Activated CD4-positive, alpha-beta T cell treated with anti-CD3 and anti-CD28 coated beads for 24 hours (primary cell): ENCODE measurements around the gene ZNF772.
"Not testable (repeated sequence)": the region's sequence is repeated elsewhere in the genome, so short reads cannot be mapped to it uniquely, and the experiment has no call there.

Experiments used
- DNase-seq, 2 donors: peaks; one replicate each; pipeline ENCODE4 v3.0.0-alpha.2; 2020; ENCODE audit warnings: low read depth in 2 of 2

ZNF772 gene

DNA sequence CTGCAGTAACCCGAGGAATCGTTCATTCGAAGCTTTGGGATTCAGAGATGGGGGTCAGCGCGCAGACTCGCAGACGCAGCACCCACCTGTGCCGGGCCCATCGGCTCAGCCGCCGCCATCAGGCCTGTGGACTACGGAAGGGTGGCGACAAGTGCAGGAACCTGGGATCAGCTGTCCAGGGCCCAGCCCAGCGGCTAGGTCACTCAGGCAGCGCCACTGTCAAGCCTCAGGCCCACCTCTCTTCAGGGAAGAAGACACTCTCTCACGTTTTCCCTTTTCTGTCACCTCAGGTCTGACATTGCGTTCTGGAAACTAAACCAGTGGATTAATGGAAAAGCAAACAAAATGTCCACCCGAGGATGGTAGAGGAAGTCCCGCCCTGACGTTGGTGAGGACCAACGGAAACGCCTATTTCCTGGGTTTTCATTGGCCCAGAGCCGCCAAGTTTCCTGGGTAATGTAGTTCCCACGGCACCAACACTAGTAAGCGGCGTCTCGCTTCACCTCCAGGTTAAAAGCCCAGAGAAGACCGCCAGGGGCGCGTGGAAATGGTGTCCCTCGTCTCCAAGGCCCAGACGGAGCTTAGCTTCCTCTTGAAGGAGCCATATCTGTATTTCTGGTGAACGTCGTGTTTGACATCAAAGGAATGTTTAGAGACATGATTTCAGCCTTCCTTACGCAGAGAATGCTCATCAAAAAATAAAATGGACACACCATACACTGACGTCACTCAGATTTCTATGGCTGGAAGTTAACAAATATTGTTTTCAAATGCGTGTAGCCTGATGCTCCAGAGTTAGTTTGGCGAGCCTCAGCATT lies at the start of gene ZNF772:
TSS of gene ZNF772 (minus strand) at position 376 of the 818 bp plus-strand sequence. CDS start at position 119, 257 bp downstream.
- peak; percentile 69 to 76 for DNase-seq

DNA sequence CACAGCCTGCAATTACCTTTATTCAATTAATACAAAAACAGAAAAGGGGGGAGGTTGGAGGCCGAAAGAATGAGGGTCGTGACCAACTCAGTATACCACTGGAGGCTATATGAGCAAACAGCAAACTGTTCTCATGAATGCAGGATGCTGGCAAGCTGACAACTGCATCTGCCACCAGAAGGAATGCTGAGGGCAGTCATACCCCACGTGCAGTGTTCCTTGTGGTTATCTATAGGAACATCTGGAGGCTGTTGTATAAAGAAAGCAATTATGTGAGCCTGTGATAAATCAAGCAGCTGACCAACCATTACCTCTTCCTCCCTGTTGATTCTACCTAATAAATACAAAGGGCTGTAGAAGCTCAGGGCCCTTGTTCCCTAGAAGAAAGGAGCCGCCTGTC lies 40.7 kb upstream of the ZNF772 start:
- not testable (repeated sequence) for DNase-seq

DNA sequence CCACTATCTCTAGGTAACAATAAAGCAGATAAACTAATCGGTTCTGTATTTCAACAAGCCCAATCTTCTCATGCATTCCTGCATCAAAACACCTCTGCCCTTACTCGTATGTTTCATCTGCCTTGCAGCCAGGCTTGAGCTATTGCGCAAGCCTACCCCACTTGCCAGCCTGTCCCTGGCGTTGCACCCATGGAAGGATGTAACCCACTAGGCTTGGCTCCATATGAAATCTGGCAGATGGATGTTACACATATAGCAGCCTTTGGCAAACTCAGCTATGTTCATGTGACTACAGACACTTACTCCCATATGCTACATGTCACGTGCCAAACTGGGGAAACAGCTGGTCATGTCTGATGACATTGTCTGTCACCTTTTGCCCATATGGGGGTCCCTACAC lies 37.9 kb upstream of the ZNF772 start:
- DNase-seq: no peak

DNA sequence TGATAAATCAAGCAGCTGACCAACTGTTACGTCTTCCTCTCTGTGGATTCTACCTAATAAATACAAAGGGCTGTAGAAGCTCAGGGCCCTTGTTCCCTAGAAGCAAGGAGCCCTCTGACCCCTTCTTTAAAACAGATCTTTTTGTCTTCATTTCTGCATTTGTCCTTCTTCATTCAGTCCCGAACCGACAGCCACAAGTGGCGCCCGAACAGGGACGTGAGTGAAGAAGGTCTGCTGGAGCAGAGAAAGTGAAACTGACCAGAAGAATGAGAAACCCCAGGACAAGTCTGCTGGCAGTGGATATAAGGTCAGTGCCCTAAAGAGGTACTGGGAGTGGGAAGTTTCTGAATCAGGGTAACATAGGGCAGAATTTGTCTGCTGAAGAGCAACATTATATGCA lies 35.5 kb upstream of the ZNF772 start:
- DNase-seq: no peak

DNA sequence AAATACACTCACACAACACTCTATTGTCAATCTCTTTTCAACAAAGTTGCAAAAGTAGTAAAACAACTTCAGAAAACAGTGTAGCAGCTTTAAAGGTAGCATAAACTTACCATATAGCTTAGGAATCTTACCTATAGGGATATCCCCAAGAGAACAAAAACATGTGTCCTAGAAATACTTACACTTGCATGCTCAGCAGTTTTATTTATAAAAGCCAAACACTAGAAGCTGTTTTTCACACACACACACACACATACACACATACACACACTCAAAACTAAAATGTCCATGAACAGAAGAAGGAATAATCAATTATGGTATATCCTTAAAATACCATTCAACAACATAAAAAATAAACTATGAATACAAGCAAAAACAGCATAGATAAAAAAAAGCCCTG lies 34.1 kb upstream of the ZNF772 start:
- DNase-seq: no peak

DNA sequence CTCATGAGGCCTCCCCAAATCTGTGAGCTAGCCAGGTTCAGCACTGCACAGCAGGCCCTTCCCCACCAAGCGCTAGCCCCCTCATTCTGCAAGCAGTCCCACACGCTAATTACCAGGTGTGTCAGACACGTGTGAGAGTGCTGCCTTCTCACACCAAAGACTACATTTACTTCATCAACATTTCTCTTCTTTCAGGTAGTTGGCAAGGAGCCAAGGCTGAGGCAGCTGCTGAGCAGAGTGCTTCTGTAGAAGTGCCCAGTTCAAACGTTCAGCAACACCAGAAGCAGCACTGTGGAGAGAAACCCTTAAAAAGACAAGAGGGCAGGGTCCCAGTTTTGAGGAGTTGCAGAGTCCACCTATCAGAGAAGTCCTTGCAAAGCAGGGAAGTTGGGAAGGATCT lies 28.8 kb upstream of the ZNF772 start:
- DNase-seq: no peak

DNA sequence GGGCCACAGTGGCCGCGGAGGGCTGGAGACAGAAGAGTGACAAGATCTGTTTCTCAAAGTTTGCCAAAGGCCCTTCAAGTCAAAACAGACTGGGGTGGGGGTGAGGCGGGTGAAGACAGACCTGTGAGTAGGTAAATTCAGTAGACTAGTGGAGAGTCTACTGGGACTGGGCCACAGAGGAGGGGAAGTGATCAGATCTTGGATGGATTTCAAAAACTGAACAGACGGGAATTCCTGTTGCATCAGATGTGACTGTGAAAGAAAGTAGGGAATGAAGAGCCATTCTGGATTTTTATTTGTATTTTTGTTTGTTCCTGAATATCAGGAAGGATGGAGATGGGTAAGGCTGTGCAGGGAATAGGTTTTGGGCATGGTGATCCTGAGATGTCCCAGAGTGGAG lies 23.0 kb upstream of the ZNF772 start:
- DNase-seq: not testable (repeated sequence)

DNA sequence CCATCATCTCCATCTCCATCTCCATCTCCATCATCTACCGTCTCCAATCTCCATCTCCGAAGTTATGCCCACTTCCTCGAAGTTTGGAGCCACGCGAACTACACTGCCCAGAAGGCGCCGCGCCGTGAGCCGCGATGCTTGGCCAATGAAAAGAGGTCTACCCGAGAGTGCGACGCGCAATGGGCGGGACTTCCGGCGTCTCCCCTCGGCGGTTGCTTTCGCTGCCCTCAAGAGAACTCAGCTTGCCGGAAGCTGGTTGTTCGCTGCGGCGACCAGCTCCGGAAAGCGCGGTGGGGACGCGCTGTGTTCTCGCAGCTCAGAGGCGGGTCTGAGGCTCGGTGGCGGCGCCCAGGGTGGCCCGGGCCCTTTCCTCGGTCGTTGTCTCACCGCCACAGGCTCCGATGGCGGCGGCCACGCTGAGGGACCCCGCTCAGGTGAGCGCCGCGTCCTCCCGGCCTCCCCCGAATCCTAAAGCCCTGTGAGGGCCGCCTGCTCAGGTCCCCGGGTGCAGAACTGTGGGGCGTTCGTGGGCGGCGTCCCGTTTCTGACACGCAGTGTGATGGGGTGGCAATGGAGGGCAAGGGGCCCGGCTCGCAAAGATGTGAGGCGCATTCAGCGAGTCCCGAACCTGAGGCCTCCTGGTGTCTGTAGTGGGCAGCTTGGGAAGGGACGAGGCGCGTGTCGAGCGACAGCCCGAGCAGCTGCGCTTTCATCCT lies 22.5 kb upstream of the ZNF772 start, which contains the start of gene ZNF773:
TSS of gene ZNF773 (plus strand) at position 259 of the 716 bp plus-strand sequence. CDS start at position 402, 143 bp downstream.
- peak; percentile 91 to 93 for DNase-seq

DNA sequence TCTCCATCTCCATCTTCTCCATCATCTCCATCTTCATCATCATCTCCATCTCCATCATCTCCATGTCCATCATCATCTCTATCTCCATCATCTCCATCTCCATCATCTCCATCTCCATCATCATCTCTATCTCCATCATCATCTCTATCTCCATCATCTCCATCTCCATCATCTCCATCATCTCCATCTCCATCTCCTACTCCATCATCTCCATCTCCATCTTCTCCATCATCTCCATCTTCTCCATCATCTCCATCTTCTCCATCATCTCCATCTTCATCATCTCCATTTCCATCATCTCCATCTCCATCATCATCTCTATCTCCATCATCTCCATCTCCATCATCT lies 21.9 kb upstream of the ZNF772 start:
- not testable (repeated sequence) for DNase-seq

DNA sequence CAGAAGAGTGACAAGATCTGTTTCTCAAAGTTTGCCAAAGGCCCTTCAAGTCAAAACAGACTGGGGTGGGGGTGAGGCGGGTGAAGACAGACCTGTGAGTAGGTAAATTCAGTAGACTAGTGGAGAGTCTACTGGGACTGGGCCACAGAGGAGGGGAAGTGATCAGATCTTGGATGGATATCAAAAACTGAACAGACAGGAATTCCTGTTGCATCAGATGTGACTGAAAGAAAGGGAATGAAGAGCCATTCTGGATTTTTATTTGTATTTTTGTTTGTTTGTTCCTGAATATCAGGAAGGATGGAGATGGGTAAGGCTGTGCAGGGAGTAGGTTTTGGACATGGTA lies 10.9 kb upstream of the ZNF772 start:
- DNase-seq: not testable (repeated sequence)

DNA sequence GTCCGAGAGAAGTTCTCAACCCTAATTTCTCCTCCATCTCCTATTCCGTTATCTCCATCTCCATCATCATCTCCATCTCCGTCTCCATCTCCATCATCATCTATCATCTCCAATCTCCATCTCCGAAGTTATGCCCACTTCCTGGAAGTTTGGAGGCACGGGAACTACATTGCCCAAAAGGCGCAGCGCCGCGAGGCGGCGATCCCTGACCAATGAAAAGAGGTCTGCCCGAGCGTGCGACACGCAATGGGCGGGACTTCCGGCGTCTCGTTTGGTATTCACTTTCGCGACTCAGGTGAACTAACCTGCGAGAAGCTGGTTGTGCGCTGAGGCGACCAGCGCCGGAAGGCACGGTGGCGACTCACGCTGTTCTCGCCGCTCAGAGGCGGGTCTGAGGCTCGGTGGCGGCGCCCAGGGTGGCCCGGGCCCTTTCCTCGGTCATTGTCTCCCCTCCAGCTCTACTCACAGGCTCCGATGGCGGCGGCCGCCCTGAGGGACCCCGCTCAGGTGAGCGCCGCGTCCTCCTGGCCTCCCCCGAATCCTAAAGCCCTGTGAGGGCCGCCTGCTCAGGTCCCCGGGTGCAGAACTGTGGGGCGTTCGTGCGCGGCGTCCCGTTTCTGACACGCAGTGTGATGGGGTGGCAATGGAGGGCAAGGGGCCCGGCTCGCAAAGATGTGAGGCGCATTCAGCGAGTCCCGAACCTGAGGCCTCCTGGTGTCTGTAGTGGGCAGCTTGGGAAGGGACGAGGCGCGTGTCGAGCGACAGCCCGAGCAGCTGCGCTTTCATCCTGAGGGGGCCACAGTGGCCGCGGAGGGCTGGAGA lies 10.3 kb upstream of the ZNF772 start, which contains the start of gene ZNF419:
TSS of gene ZNF419 (plus strand) at position 274 of the 822 bp plus-strand sequence. CDS start at position 475, 201 bp downstream.
- peak; percentile 86 to 89 for DNase-seq

DNA sequence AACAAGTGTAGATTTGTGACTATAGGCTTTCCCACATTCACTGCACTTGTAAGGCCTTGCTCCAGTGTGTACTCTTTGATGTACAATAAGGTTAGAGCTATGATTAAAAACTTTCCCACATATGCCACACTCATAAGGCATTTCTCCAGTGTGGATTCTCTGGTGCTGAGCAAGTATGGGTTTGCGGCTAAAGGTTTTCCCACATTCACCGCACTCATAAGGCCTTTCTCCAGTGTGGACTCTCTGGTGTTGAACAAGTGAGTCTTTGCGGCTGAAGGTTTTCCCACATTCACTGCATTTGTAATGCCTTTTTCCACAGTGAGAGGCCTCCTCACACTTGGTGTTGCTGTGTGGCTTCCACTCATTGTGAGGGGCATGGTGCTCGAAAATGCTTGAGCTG lies 3.7 kb downstream of the ZNF772 start:
- no peak for DNase-seq

DNA sequence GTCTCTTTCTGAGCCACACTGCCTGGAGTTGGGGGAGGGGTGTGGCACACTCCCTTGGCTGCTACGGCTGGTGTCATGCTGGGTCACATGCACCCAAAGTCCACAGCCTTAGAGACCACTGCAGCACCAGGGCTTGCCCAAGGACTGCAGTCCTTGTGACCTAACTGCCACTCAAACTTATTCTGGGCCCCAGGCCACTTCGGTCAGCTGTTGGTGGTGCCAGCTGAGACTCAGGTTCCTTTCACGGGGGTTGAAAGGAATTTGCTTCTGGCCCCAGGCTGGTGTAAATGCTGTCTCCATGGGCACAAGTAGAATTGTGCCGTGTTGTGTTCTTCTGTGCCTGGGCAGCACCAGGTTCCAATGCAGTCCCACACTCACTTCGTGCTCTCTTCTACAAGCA lies 10.9 kb downstream of the ZNF772 start:
- DNase-seq: no peak

DNA sequence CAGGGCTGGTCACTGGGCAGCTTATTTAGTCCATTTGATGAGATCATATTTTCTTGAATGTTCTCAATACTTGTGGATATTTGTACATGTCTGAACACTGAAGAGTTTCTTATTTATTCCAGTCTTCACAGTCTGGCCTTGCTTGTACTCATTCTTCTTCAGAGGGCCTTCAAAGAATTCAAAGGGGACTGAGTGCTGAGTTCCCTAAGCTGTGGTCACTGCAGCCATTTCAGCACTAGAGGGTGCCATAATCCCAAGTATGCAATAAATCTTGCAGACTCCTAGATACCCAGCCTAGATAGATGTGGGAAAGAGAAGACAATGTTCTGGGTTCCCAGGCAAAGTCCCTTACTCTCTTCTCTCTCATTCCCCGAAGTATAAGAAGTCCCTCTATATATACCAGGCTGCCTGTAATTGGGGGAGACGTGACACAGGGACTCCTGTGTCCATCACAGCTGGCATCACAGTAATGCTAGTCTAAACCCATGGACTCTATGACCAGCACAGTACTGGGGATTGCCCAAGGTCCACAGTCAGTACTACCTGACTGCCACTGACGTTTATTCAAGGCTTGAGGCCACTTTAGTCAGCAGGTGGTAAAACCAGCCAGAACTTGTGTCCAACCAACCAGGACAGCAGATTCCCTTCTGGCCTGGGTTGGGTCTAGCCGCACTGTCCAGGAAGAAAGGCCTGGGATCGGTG lies 11.5 kb downstream of the ZNF772 start:
- no peak for DNase-seq

DNA sequence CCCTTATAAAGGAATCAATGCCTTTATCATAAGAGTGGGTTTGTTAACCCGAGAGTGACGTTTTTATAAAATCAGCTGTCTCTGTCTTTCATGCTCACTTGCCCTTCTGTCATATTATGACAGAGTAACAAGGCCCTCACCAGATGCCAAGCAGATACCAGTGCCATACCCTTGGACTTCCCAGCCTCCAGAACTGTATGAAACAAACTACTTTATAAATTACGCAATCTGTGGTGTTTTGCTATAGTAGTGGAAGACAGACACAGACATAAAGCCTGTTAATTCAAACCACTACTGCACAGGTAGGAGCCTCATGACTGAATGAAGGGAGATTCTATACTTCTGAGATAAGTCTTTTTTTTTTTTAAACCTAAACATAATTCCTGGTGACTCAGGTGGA lies 25.1 kb downstream of the ZNF772 start:
- no peak for DNase-seq

DNA sequence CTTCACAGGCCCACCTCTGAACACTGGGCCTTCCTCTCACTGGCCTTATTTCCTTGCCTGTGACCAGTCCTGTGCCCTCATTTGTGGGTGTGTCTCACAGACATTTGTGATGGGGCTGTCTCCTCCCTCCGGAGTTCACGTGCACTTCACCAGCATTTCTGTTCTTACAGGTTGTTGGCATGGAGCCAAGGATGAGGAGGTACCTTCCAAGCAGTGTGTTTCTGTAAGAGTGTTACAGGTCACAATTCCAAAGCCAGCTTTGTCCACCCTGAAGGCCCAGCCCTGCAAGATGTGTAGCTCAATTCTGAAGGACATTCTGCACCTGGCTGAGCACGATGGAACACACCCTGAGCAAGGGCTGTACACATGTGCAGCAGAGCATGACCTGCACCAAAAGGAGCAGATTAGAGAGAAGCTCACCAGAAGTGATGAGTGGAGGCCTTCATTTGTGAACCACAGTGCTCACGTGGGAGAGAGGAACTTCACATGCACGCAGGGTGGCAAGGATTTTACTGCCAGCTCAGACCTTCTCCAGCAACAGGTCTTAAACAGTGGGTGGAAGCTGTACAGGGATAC lies 34.2 kb downstream of the ZNF772 start:
- DNase-seq: no peak

DNA sequence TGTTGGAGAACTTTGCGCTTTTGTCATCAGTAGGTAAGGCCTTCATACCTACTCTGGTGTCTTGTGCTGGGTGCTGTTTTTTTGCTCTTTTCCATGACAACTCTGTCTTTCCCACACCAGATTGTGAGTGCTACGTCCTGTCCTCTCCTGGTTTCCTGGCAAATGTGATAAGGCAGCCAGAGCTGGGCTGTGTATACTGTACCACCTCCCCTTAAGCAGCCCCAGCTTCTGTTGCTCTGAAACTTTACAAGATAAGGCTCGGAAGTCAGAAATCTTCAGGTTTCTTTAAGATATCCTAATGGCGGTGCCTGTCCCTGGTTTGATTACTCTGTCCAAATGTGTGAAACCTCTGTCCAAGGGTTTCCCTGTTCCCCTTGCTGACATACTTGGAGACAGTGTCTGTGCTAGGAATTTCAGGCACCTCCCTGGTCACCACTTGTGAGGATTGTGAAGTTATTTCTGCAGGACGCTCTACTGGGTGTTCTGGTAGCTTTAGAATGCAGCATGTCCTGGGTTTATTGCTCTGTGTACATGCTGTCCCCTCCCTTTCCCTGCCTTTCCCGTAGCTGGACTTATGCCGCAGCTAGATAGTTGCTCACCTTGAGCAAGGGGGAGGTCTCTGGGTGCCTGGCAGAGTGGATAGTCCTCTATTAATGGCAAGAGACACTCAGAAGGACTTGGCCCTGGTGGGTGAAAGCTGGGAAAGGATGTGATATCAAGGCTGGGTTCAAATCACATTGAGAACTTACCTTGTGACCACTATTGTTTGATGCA lies 35.2 kb downstream of the ZNF772 start:
- DNase-seq: no peak

DNA sequence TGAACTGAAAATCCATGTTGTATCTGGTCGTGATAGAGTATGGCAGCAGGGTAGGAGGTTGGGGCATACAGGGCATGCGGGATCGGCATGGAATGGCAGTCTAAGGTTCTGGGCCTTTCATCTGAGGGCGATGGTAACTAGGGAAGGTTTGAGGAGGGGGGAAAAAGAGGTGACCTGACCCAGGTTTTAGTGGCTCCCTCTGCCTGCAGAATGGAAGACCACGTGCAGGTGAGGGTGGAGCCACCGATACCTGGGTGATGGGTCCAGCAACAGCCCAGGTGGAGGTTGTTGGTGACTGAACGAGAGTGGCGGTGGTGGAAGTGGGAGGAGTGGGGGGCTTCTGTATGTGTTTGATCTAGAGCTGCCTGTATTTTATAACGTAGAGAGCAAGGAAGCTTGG lies 38.4 kb downstream of the ZNF772 start:
- no peak for DNase-seq

DNA sequence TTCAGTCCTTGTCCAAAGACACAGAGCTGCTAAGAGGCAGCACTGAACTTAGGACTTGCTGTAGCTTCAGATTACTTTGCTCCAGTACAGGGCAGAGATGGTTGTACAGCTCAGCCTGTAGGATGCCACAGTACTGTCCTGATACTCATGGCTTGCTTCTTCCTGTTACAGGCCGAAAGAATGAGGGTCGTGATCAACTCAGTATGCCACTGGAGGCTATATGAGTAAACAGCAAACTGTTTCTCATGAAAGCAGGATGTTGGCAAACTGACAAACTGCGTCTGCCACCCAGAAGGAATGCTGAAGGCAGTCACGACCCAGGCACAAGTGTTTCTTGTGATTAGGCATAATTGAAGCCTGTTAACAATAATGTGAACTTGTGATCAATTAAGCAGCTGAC lies 39.4 kb downstream of the ZNF772 start:
- no peak for DNase-seq

DNA sequence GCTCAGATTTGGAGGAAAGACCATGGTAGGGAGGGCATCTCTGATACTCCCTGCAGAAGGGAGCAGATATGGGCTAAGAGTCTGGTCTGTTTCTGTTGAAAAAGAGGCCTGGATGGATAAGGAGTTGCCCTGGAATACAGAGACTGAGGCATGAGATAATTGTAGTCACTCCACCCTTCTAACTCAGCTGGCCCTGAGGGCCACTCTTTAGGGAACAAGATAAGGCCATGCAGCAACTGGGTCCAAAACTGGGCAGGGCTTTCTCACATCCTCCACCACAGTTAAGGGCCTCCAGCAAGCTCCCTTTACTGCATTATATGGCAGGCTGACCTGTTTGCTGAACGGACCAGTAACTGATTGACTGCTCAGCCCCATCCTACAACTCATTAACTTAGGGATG lies 40.9 kb downstream of the ZNF772 start:
- no peak for DNase-seq
